AG04449 (cell line): Measurements from ENCODE around the gene SYCP2L.
"Not testable (repeated sequence)": the region's sequence is repeated elsewhere in the genome, so short reads cannot be mapped to it uniquely, and the experiment has no call there.

Experiments
- CTCF ChIA-PET: fragments of 350-600 bp; formaldehyde crosslinking; extraction: SDS; loops from one replicate; lab custom pipeline; 2021; ENCODE audit warnings: antibody characterized with exemption; lab: Yijun Ruan, JAX
- POLR2A ChIA-PET: fragments of 400-600, 350-600 bp; formaldehyde crosslinking; extraction: SDS; loops from one replicate; lab custom pipeline; 2020; ENCODE audit warnings: antibody characterized with exemption, inconsistent platforms; lab: Yijun Ruan, JAX
- DNase-seq: peaks from one replicate; pipeline ENCODE4 v3.0.0-alpha.2; 2010; ENCODE audit warnings: low read depth, low spot score
- H3K4me3 ChIP-seq: 2 replicates; pipeline ENCODE4 v1.5.1; 2011; ENCODE audit warnings: low read depth, mild to moderate bottlenecking, control low read depth, low read length
- TF ChIP-seq, protein P1 (sequence below): IDR thresholded peaks from one replicate; pipeline ENCODE4 v1.5.1; 2011; ENCODE audit warnings: mild to moderate bottlenecking, moderate library complexity, low read length, control low read depth, inconsistent platforms; ENCODE audit not compliant: insufficient read depth; ENCODE audit errors: missing control alignments

Gene SYCP2L

DNA sequence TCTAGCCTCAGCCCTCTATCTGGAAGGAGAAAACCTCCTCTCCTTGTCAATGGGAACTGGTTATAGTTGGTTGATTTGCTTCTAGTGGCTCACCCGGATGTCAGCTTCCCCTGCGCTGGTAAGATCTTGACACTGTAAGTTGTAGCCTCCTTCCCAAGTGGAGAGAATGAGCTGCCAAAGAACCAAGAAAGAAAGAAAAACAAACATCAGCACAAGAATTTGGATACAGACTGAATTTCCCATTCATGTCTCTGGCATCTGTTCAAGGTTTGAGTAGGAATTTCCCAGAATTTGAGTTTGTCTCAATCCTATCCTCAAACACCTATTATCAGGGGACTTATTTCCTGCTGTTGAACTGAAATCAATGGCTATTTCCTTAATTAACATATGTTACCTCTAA lies 113.1 kb downstream of the SYCP2L start:
- ChIA-PET POLR2A (no interaction called here), CTCF (interaction anchor here (1.1 to 2.1 kb wide), 2 partner anchors 44 to 45 kb away, joined by 3 to 6 read pairs; partner anchors contain the start of gene ELOVL2)
- no peak overlapping the region for H3K4me3 ChIP-seq
- TF ChIP-seq, protein P1, sequence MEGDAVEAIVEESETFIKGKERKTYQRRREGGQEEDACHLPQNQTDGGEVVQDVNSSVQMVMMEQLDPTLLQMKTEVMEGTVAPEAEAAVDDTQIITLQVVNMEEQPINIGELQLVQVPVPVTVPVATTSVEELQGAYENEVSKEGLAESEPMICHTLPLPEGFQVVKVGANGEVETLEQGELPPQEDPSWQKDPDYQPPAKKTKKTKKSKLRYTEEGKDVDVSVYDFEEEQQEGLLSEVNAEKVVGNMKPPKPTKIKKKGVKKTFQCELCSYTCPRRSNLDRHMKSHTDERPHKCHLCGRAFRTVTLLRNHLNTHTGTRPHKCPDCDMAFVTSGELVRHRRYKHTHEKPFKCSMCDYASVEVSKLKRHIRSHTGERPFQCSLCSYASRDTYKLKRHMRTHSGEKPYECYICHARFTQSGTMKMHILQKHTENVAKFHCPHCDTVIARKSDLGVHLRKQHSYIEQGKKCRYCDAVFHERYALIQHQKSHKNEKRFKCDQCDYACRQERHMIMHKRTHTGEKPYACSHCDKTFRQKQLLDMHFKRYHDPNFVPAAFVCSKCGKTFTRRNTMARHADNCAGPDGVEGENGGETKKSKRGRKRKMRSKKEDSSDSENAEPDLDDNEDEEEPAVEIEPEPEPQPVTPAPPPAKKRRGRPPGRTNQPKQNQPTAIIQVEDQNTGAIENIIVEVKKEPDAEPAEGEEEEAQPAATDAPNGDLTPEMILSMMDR = no peak
- DNase-seq = no peak

DNA sequence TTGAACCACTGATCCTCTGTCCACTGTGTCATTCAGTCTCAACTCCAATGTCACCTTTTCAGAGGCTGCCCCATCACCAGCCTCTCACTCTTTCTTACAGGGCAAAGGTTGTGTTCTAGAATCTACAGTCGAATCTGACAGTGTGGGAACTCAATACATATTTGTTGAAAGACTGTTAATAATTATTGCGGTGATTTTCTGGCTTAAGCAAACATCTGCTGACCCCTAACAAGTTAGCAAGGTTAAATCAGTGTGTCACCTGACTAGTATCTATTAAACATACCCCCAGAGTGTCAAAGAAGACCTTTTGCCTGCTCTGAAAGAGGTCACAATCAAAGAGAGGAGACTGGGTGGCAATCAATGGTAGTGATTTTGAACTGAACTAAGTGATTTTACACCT lies 115.3 kb downstream of the SYCP2L start:
- DNase-seq = no peak
- CTCF ChIA-PET = interaction anchor here (0.7 to 2.6 kb wide), 2 partner anchors 32 to 48 kb away, joined by 3 to 9 read pairs; no protein-coding TSS in a partner anchor
- no peak overlapping the region for H3K4me3 ChIP-seq
- TF ChIP-seq, protein P1 = no peak
- POLR2A ChIA-PET = no interaction called here

DNA sequence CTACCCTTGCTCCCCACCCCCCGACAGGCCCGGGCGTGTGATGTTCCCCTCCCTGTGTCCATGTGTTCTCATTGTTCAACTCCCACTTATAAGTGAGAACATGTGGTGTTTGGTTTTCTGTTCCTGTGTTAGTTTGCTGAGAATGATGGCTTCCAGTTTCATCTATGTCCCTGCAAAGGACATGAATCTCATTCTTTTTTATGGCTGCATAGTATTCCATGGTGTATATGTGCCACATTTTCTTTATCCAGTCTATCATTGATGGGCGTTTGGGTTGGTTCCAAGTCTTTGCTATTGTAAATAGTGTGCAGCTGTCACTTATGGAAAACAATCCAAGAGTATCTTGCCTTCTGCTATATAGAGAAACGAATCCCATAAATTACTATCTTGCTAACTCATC lies 116.4 kb downstream of the SYCP2L start:
- DNase-seq, POLR2A ChIA-PET, H3K4me3 ChIP-seq: not testable (repeated sequence)
- CTCF ChIA-PET = interaction anchor here (0.9 to 2.6 kb wide), 2 partner anchors 39 to 49 kb away, joined by 3 to 9 read pairs; no protein-coding TSS in a partner anchor

DNA sequence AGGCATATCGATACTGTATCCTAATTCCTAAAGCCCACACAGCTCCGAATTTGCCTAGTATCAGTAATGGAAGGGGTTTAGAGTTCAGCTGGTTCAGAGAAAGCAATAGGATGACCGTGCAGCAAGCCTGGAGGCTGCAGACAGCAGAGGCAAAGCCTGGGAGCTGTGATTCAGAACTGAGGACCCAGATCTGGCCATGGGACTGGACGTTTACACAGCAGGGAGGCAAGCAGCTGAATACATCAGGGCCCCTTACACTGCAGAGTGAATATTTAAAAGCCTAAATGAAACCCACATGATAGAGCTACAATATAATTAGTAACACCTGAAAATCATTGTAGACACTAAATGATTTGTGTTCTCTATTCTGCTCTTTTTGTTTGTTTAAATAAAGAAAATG lies 119.2 kb downstream of the SYCP2L start:
- ChIA-PET CTCF (interaction anchor here (0.7 to 1.6 kb wide), 6 partner anchors 13 to 52 kb away, joined by 3 to 7 read pairs (median 4); partner anchors contain the start of gene ELOVL2), POLR2A (interaction anchor here (0.7 kb wide), 1 partner anchor 610 kb away, joined by 4 read pairs; no protein-coding TSS in a partner anchor)
- H3K4me3 ChIP-seq = no peak overlapping the region
- TF ChIP-seq, protein P1 = no peak
- no peak for DNase-seq

DNA sequence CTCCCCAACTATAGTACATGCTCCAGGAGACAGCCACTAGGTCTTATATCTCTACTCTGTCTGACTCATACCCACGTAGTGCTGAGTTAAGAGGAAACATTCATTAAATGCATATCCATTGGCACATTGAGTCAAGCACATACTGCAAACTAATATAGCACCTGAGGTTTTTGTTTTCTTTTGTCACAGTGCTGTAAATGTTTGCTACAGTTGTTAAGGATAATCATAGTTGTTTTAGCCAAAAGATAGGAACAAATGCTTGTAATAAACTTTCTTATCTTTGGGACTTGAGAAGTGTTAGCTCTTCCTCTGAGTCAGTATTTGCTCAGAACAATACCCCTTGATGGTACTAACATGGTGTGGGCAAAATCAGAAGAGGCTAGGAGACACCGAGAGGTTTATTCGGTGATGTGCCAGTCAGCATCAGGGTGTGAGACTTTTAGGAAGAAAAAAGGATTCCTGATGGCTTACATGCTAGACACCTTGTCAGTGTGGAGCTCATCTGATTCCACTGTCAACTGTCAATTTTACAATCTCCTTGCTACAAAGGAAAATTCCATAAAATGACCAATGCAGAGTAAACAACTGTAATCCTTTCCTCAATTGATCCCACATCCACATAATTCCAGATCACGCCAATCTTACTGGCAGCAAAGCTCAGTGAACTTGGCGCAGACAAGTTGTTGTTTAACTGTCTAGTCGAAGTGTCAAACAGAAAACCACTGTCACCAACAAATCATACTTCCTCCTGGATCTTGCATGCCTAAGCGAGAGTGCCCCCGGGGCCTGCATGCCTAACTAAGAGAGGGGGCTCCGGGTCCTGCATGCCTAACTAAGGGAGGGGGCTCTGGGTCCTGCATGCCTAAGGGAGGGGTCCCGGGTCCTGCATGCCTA lies 121.1 kb downstream of the SYCP2L start:
- no peak overlapping the region for H3K4me3 ChIP-seq
- ChIA-PET POLR2A (no interaction called here), CTCF (interaction anchor here (1.0 to 1.6 kb wide), 3 partner anchors 17 to 54 kb away, joined by 3 to 7 read pairs (median 4); no protein-coding TSS in a partner anchor)
- DNase-seq = no peak
- TF ChIP-seq, protein P1 = no peak

DNA sequence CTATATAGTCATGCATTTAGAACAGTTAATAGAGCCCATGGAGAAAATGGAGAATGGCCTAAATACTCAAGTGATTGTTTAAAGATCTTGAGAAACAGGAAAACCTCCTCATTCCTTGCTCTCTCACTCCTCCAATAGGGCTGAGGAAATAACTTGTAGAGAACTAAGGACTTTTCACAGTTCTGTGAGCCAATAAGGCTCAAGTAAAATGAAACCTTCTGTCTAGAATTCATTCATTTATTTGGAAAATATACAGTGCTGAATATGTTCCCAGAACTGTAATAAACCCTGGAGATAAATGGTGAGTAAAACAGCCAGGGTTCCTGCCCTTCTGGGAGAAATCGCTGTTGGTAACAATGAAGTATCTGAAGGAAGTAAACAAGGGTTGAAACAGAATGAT lies 122.0 kb downstream of the SYCP2L start:
- DNase-seq = no peak
- ChIA-PET CTCF (interaction anchor here (1.0 kb wide), 1 partner anchor 17 kb away, joined by 3 read pairs; no protein-coding TSS in a partner anchor), POLR2A (no interaction called here)
- no peak overlapping the region for H3K4me3 ChIP-seq
- TF ChIP-seq, protein P1 = no peak
